Stimulated activated naive CD8-positive, alpha-beta T cell treated with anti-CD3 and anti-CD28 coated beads, Interleukin-15, amount 100 ng/mL, for 72 hours (primary cell): ENCODE measurements around the gene ADAMTSL2.

Experiments
- ATAC-seq: fragments of 150-1000 bp; cut with Tn5 transposase; 2 replicates; pipeline ENCODE4 v1.10.0; 2021; ENCODE audit warnings: mild to moderate bottlenecking, moderate library complexity
- DNase-seq, 2 donors: peaks; one replicate each; pipeline ENCODE4 v3.0.0; 2021 to 2022
- H3K27ac Mint-ChIP-seq, 2 donors: one replicate each; pipeline ENCODE4 v1.8.0; 2022; ENCODE audit warnings: mild to moderate bottlenecking in 2 of 2, mixed read lengths in 2 of 2, moderate library complexity in 2 of 2
- H3K27me3 Mint-ChIP-seq: one replicate; pipeline ENCODE4 v1.8.0; 2022; ENCODE audit warnings: mixed read lengths
- H3K4me1 Mint-ChIP-seq: one replicate; pipeline ENCODE4 v1.8.0; 2022; ENCODE audit warnings: mild to moderate bottlenecking, mixed read lengths
- H3K4me3 Mint-ChIP-seq, 2 donors: one replicate each; pipeline ENCODE4 v1.8.0; 2022; ENCODE audit warnings: mild to moderate bottlenecking in 2 of 2, mixed read lengths in 2 of 2, moderate library complexity in 1 of 2
- H3K9me3 Mint-ChIP-seq, 2 donors: one replicate each; pipeline ENCODE4 v1.8.0; 2022; ENCODE audit warnings: mixed read lengths in 2 of 2

The ADAMTSL2 gene

GRCh38 chr9:133521122-133522072, 13.1 kb upstream of the ADAMTSL2 start:
- ATAC-seq (no peak), DNase-seq (no peak)
- no peak overlapping the region for H3K4me3 Mint-ChIP-seq
- peaks cover 2% of the 10 kb centered on the region for H3K27me3 Mint-ChIP-seq
- H3K9me3 Mint-ChIP-seq: no peaks in the 10 kb centered on the region
- peaks cover 2% of the 10 kb centered on the region for H3K4me1 Mint-ChIP-seq
- H3K27ac Mint-ChIP-seq: peak overlapping the region in 1 of 2 donors; percentile 75

GRCh38 chr9:133522073-133522910, 12.2 kb upstream of the ADAMTSL2 start:
- Mint-ChIP-seq H3K4me3 (no peak overlapping the region), H3K27ac (no peak overlapping the region), H3K9me3 (no peaks in the 10 kb centered on the region), H3K4me1 (peaks cover 8% of the 10 kb centered on the region), H3K27me3 (peaks cover 11% of the 10 kb centered on the region)
- ATAC-seq (no peak), DNase-seq (no peak)

- no peaks in the 10 kb centered on the region for H3K9me3 Mint-ChIP-seq
- peaks cover 8% of the 10 kb centered on the region for H3K4me1 Mint-ChIP-seq
These were observed 11.4 kb upstream of the ADAMTSL2 start for GRCh38 chr9:133523106-133523505.

GRCh38 chr9:133524146-133524545, 10.4 kb upstream of the ADAMTSL2 start:
- no peak overlapping the region for H3K4me3 Mint-ChIP-seq
- peaks cover 8% of the 10 kb centered on the region for H3K4me1 Mint-ChIP-seq
- no peaks in the 10 kb centered on the region for H3K9me3 Mint-ChIP-seq
- DNase-seq (no peak), ATAC-seq (no peak)
- H3K27ac Mint-ChIP-seq: no peak overlapping the region
- H3K27me3 Mint-ChIP-seq: peaks cover 13% of the 10 kb centered on the region

More at GRCh38 chr9:133523106-133523505, 11.4 kb upstream of the ADAMTSL2 start:
- no peak for ATAC-seq
- H3K27ac Mint-ChIP-seq: peak overlapping the region in 1 of 2 donors; percentile 0
- DNase-seq: no peak
- no peak overlapping the region for H3K4me3 Mint-ChIP-seq
- peaks cover 13% of the 10 kb centered on the region for H3K27me3 Mint-ChIP-seq

GRCh38 chr9:133524679-133525228, 9.8 kb upstream of the ADAMTSL2 start, which contains the start of gene MYMK:
TSS of gene MYMK (minus strand) at chr9:133524959. CDS start at chr9:133524844, 115 bp downstream.
- H3K27ac Mint-ChIP-seq: no peak within 1 kb of the TSS
- no peak for DNase-seq
- no peaks in the 10 kb centered on the region for H3K9me3 Mint-ChIP-seq
- peaks cover 8% of the 10 kb centered on the region for H3K4me1 Mint-ChIP-seq
- peaks cover 13% of the 10 kb centered on the region for H3K27me3 Mint-ChIP-seq
- H3K4me3 Mint-ChIP-seq: no peak within 1 kb of the TSS
- ATAC-seq: no peak

GRCh38 chr9:133525677-133526076, 8.8 kb upstream of the ADAMTSL2 start:
- no peak overlapping the region for H3K4me3 Mint-ChIP-seq
- DNase-seq: no peak
- no peaks in the 10 kb centered on the region for H3K9me3 Mint-ChIP-seq
- peaks cover 13% of the 10 kb centered on the region for H3K27me3 Mint-ChIP-seq
- no peak overlapping the region for H3K27ac Mint-ChIP-seq
- peaks cover 8% of the 10 kb centered on the region for H3K4me1 Mint-ChIP-seq
- ATAC-seq: no peak

GRCh38 chr9:133526721-133527321, 7.7 kb upstream of the ADAMTSL2 start:
- Mint-ChIP-seq H3K9me3 (no peaks in the 10 kb centered on the region), H3K27me3 (peaks cover 13% of the 10 kb centered on the region), H3K4me3 (no peak overlapping the region), H3K27ac (peak overlapping the region in 1 of 2 donors; percentile 62), H3K4me1 (peaks cover 8% of the 10 kb centered on the region)
- ATAC-seq (no peak), DNase-seq (no peak)

- no peak overlapping the region for H3K4me3 Mint-ChIP-seq
- ATAC-seq (no peak), DNase-seq (no peak)
- peak overlapping the region in 1 of 2 donors; percentile 62 for H3K27ac Mint-ChIP-seq
- peaks cover 14% of the 10 kb centered on the region for H3K27me3 Mint-ChIP-seq
- H3K4me1 Mint-ChIP-seq: peaks cover 13% of the 10 kb centered on the region
- no peaks in the 10 kb centered on the region for H3K9me3 Mint-ChIP-seq
These were observed 7.0 kb upstream of the ADAMTSL2 start for GRCh38 chr9:133527444-133527920.

GRCh38 chr9:133528001-133528875, 6.3 kb upstream of the ADAMTSL2 start:
- peaks cover 20% of the 10 kb centered on the region for H3K4me1 Mint-ChIP-seq
- no peak overlapping the region for H3K4me3 Mint-ChIP-seq
- ATAC-seq: no peak
- H3K27me3 Mint-ChIP-seq: peaks cover 22% of the 10 kb centered on the region
- no peak for DNase-seq
- H3K9me3 Mint-ChIP-seq: no peaks in the 10 kb centered on the region
- H3K27ac Mint-ChIP-seq: no peak overlapping the region

- H3K9me3 Mint-ChIP-seq: no peaks in the 10 kb centered on the region
- ATAC-seq (no peak), DNase-seq (no peak)
- peaks cover 26% of the 10 kb centered on the region for H3K4me1 Mint-ChIP-seq
- peaks cover 22% of the 10 kb centered on the region for H3K27me3 Mint-ChIP-seq
- no peak overlapping the region for H3K4me3 Mint-ChIP-seq
- H3K27ac Mint-ChIP-seq: no peak overlapping the region
These were observed 5.6 kb upstream of the ADAMTSL2 start for GRCh38 chr9:133528876-133529241.

GRCh38 chr9:133529457-133529856, 5.0 kb upstream of the ADAMTSL2 start:
- Mint-ChIP-seq H3K4me1 (peaks cover 31% of the 10 kb centered on the region), H3K27ac (peak overlapping the region in 1 of 2 donors; percentile 11), H3K27me3 (peaks cover 22% of the 10 kb centered on the region), H3K4me3 (no peak overlapping the region), H3K9me3 (no peaks in the 10 kb centered on the region)
- DNase-seq (no peak), ATAC-seq (no peak)

- peaks cover 22% of the 10 kb centered on the region for H3K27me3 Mint-ChIP-seq
- DNase-seq: no peak
- peaks cover 35% of the 10 kb centered on the region for H3K4me1 Mint-ChIP-seq
- no peak for ATAC-seq
- no peak overlapping the region for H3K4me3 Mint-ChIP-seq
- peak overlapping the region in 1 of 2 donors; percentile 11 for H3K27ac Mint-ChIP-seq
- H3K9me3 Mint-ChIP-seq: no peaks in the 10 kb centered on the region
These were observed 4.6 kb upstream of the ADAMTSL2 start for GRCh38 chr9:133529874-133530273.

- Mint-ChIP-seq H3K9me3 (no peaks in the 10 kb centered on the region), H3K4me1 (peaks cover 38% of the 10 kb centered on the region), H3K27ac (no peak overlapping the region), H3K4me3 (no peak overlapping the region), H3K27me3 (peaks cover 21% of the 10 kb centered on the region)
- no peak for DNase-seq
- ATAC-seq: no peak
These were observed 3.2 kb upstream of the ADAMTSL2 start for GRCh38 chr9:133531293-133531692.

- Mint-ChIP-seq H3K4me1 (peaks cover 31% of the 10 kb centered on the region), H3K4me3 (peak overlapping the region; percentile 44 to 60), H3K27ac (peak overlapping the region in 1 of 2 donors; percentile 95), H3K9me3 (no peaks in the 10 kb centered on the region), H3K27me3 (peaks cover 10% of the 10 kb centered on the region)
- DNase-seq: peak; percentile 62 to 80
- peak; percentile 76 for ATAC-seq
These were observed 1.4 kb upstream of the ADAMTSL2 start for GRCh38 chr9:133532937-133533668.
